HepG2 (cell line): ENCODE results near the gene RNASE8. TPM values are rescaled to one million over a fixed set of nuclear protein-coding genes. Genes with fewer than 3 reads are reported as not detected.
A peak's percentile ranks its signal among the peaks of the same experiment; 100 is the strongest.

ENCODE experiments used
- DPF2 ChIP-seq: sonication (generic); formaldehyde crosslinking; IDR thresholded peaks from 2 replicates; pipeline ENCODE4 v1.4.0; 2020; ENCODE audit warnings: mild to moderate bottlenecking, low read depth, missing genetic modification reagents, borderline replicate concordance
- IKZF4 ChIP-seq: sonication (generic); formaldehyde crosslinking; IDR thresholded peaks from 2 replicates; pipeline ENCODE4 v1.5.1; 2020; ENCODE audit warnings: borderline replicate concordance, mild to moderate bottlenecking, low read depth, missing genetic modification reagents; ENCODE audit errors: not compliant biosample characterization
- MED1 ChIP-seq: sonication (generic); formaldehyde crosslinking; IDR thresholded peaks from 2 replicates; pipeline ENCODE4 v1.4.0; 2020; ENCODE audit warnings: missing genetic modification reagents
- SP1 ChIP-seq, 2 experiments: fragments of 450-650 bp in 1 of 2; sonication (generic) in 1 of 2; formaldehyde crosslinking in 1 of 2; IDR thresholded peaks; 2 replicates each; pipeline versions ENCODE4 v1.4.0 to v1.6.1; 2016 to 2020; ENCODE audit warnings: missing genetic modification reagents in 1 of 2
- TCF12 ChIP-seq, 2 experiments: fragments of 450-650 bp in 1 of 2; sonication (generic) in 1 of 2; formaldehyde crosslinking in 1 of 2; IDR thresholded peaks; 2 replicates each; pipeline versions ENCODE4 v1.6.1 to v1.8.0; 2017 to 2022; ENCODE audit warnings: antibody characterized with exemption in 1 of 2, mild to moderate bottlenecking in 1 of 2, missing genetic modification reagents in 1 of 2, moderate library complexity in 1 of 2
- THAP11 ChIP-seq: IDR thresholded peaks from 2 replicates; pipeline ENCODE4 v1.6.1; 2016; ENCODE audit warnings: missing biosample characterization, missing genetic modification reagents
- ZNF510 ChIP-seq: sonication (generic); formaldehyde crosslinking; IDR thresholded peaks from 2 replicates; pipeline ENCODE4 v1.4.0; 2020; ENCODE audit warnings: low read depth, mild to moderate bottlenecking, missing genetic modification reagents
- ZNF607 ChIP-seq: sonication (generic); formaldehyde crosslinking; IDR thresholded peaks from 2 replicates; pipeline ENCODE4 v1.5.1; 2020; ENCODE audit warnings: missing genetic modification reagents, mild to moderate bottlenecking, borderline replicate concordance
- ZNF746 ChIP-seq: sonication (generic); formaldehyde crosslinking; IDR thresholded peaks from 2 replicates; pipeline ENCODE4 v1.8.0; 2022; ENCODE audit warnings: mild to moderate bottlenecking, missing genetic modification reagents
- ZNF766 ChIP-seq: sonication (generic); formaldehyde crosslinking; IDR thresholded peaks from 2 replicates; pipeline ENCODE4 v1.5.0; 2020; ENCODE audit warnings: missing genetic modification reagents, borderline replicate concordance
- ZSCAN12 ChIP-seq: sonication (generic); formaldehyde crosslinking; IDR thresholded peaks from 2 replicates; pipeline ENCODE4 v1.9.0; 2021; ENCODE audit warnings: mild to moderate bottlenecking, missing genetic modification reagents
- polyA plus RNA-seq, 8 experiments: library from polyadenylated mRNA; depleted of rRNA in 3 of 8; stranded (reverse) in 7 of 8; unstranded in 1 of 8; fragments of >200 nt; fragmentation: Illumina TruSeq in 4 of 8; extraction: Trizol in 4 of 8; gene quantifications; 2 replicates each; pipeline versions ENCODE4 v1.2.1 to v1.2.3, GENCODE V29; 2011 to 2016; ENCODE audit warnings: low read depth in 4 of 8, missing spikeins in 1 of 8, mixed read lengths in 1 of 8; ENCODE audit not compliant: insufficient read depth in 1 of 8
- total RNA-seq, 5 experiments: library from RNA; depleted of rRNA; stranded (reverse); fragments of >200 nt; fragmentation: Illumina TruSeq; extraction: Trizol; gene quantifications; 2 replicates each; pipeline ENCODE4 v1.2.3, GENCODE V29; 2016; ENCODE audit warnings: low read depth in 1 of 5
- TF ChIP-seq, protein P1 (sequence below): sonication (generic); formaldehyde crosslinking; IDR thresholded peaks from 2 replicates; pipeline ENCODE4 v1.8.1; 2022; ENCODE audit warnings: mild to moderate bottlenecking, missing genetic modification reagents
- TF ChIP-seq, protein P2 (sequence below): sonication (generic); formaldehyde crosslinking; IDR thresholded peaks from 2 replicates; pipeline ENCODE4 v1.5.1; 2020; ENCODE audit warnings: mild to moderate bottlenecking, missing genetic modification reagents, borderline replicate concordance
- TF ChIP-seq, protein P3 (sequence below): sonication (generic); formaldehyde crosslinking; IDR thresholded peaks from 2 replicates; pipeline ENCODE4 v1.9.0; 2022; ENCODE audit warnings: missing genetic modification reagents, mild to moderate bottlenecking, borderline replicate concordance
- TF ChIP-seq, protein P4 (sequence below): sonication (generic); formaldehyde crosslinking; IDR thresholded peaks from 2 replicates; pipeline ENCODE4 v1.4.0; 2020; ENCODE audit warnings: missing genetic modification reagents, borderline replicate concordance
- TF ChIP-seq, protein P5 (sequence below): IDR thresholded peaks from 2 replicates; pipeline ENCODE4 v1.6.1; 2016; ENCODE audit warnings: missing genetic modification reagents, missing compliant biosample characterization
- TF ChIP-seq, protein P6 (sequence below): sonication (generic); formaldehyde crosslinking; IDR thresholded peaks from 2 replicates; pipeline ENCODE4 v1.4.0; 2020; ENCODE audit warnings: low read depth, missing genetic modification reagents

Gene RNASE8
- total and polyA plus RNA-seq, 2 of the 13 experiments (the other 11 are each of a cell fraction or from before 2014, with no cell fraction given) = not detected

DNA sequence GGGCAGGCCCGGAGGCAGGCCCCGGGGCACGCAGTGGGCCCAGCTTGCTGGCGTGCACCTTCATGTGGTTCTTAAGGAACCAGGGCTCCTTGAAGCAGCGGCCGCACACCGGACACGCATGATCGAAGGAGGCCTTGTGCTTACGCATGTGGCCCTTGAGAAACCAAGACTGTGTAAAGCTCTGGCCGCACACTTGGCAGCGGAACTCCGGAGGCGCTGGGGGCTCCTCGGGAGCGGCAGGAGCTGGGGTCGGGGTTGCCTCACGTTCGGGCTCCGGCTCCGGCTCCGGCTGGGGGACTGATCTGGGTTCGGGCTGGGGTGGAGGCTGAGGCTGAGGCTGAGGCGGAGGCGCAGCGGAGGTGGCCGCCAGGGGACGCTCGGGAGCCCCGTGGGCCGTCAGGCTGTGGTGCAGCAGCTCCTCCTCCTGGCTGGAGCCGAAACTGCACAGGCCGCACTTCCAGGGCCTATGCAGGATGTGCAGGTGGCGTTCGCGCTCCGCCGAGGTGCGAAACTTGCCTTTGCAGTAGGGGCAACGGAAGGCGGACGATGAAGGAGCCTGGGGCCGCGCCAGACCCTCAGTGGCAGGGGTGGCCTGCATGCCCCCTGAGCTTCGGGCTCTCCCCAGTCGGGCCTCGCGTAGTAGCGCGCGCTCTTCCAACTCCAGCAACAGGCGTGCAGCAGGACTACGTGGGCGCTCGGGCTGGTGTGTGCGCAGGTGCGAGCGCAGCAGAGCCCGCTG lies 34.8 kb downstream of the RNASE8 start (continued):
- TF ChIP-seq, protein P1, sequence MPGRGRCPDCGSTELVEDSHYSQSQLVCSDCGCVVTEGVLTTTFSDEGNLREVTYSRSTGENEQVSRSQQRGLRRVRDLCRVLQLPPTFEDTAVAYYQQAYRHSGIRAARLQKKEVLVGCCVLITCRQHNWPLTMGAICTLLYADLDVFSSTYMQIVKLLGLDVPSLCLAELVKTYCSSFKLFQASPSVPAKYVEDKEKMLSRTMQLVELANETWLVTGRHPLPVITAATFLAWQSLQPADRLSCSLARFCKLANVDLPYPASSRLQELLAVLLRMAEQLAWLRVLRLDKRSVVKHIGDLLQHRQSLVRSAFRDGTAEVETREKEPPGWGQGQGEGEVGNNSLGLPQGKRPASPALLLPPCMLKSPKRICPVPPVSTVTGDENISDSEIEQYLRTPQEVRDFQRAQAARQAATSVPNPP = no peak
- TF ChIP-seq, protein P2, sequence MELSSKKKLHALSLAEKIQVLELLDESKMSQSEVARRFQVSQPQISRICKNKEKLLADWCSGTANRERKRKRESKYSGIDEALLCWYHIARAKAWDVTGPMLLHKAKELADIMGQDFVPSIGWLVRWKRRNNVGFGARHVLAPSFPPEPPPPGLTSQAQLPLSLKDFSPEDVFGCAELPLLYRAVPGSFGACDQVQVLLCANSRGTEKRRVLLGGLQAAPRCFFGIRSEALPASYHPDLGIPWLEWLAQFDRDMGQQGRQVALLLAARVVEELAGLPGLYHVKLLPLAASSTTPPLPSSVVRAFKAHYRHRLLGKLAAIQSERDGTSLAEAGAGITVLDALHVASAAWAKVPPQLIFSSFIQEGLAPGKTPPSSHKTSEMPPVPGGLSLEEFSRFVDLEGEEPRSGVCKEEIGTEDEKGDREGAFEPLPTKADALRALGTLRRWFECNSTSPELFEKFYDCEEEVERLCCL (CRISPR knock-in tag) = peak; percentile 77; the same call in 1 of the 2 replicates
- TF ChIP-seq ZNF746 (peak; percentile 67), DPF2 (0 out of 2 replicates have a peak, but pooled peaks have one; percentile 26), SP1 (IDR thresholded peaks at IDR 0.05) (no peak), SP1 (CRISPR knock-in tag; IDR thresholded peaks at IDR 0.05) (peak; percentile 63), TCF12 (IDR thresholded peaks at IDR 0.05) (no peak), TCF12 (CRISPR knock-in tag; IDR thresholded peaks at IDR 0.05) (no peak), ZNF607 (CRISPR knock-in tag) (peak; percentile 66; the same call in 1 of the 2 replicates), ZNF510 (0 out of 2 replicates have a peak, but pooled peaks have one; percentile 71), ZNF766 (CRISPR knock-in tag) (no peak), IKZF4 (peak; percentile 94), ZSCAN12 (CRISPR knock-in tag) (no peak), MED1 (CRISPR knock-in tag) (peak; percentile 54), THAP11 (CRISPR knock-in tag) (peak; percentile 87)
- TF ChIP-seq, protein P3, sequence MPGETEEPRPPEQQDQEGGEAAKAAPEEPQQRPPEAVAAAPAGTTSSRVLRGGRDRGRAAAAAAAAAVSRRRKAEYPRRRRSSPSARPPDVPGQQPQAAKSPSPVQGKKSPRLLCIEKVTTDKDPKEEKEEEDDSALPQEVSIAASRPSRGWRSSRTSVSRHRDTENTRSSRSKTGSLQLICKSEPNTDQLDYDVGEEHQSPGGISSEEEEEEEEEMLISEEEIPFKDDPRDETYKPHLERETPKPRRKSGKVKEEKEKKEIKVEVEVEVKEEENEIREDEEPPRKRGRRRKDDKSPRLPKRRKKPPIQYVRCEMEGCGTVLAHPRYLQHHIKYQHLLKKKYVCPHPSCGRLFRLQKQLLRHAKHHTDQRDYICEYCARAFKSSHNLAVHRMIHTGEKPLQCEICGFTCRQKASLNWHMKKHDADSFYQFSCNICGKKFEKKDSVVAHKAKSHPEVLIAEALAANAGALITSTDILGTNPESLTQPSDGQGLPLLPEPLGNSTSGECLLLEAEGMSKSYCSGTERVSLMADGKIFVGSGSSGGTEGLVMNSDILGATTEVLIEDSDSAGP = peak; percentile 95
- TF ChIP-seq, protein P4, sequence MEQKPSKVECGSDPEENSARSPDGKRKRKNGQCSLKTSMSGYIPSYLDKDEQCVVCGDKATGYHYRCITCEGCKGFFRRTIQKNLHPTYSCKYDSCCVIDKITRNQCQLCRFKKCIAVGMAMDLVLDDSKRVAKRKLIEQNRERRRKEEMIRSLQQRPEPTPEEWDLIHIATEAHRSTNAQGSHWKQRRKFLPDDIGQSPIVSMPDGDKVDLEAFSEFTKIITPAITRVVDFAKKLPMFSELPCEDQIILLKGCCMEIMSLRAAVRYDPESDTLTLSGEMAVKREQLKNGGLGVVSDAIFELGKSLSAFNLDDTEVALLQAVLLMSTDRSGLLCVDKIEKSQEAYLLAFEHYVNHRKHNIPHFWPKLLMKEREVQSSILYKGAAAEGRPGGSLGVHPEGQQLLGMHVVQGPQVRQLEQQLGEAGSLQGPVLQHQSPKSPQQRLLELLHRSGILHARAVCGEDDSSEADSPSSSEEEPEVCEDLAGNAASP (CRISPR knock-in tag) = peak; percentile 91
- TF ChIP-seq, protein P5, sequence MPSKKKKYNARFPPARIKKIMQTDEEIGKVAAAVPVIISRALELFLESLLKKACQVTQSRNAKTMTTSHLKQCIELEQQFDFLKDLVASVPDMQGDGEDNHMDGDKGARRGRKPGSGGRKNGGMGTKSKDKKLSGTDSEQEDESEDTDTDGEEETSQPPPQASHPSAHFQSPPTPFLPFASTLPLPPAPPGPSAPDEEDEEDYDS = peak; percentile 68
- TF ChIP-seq, protein P6, sequence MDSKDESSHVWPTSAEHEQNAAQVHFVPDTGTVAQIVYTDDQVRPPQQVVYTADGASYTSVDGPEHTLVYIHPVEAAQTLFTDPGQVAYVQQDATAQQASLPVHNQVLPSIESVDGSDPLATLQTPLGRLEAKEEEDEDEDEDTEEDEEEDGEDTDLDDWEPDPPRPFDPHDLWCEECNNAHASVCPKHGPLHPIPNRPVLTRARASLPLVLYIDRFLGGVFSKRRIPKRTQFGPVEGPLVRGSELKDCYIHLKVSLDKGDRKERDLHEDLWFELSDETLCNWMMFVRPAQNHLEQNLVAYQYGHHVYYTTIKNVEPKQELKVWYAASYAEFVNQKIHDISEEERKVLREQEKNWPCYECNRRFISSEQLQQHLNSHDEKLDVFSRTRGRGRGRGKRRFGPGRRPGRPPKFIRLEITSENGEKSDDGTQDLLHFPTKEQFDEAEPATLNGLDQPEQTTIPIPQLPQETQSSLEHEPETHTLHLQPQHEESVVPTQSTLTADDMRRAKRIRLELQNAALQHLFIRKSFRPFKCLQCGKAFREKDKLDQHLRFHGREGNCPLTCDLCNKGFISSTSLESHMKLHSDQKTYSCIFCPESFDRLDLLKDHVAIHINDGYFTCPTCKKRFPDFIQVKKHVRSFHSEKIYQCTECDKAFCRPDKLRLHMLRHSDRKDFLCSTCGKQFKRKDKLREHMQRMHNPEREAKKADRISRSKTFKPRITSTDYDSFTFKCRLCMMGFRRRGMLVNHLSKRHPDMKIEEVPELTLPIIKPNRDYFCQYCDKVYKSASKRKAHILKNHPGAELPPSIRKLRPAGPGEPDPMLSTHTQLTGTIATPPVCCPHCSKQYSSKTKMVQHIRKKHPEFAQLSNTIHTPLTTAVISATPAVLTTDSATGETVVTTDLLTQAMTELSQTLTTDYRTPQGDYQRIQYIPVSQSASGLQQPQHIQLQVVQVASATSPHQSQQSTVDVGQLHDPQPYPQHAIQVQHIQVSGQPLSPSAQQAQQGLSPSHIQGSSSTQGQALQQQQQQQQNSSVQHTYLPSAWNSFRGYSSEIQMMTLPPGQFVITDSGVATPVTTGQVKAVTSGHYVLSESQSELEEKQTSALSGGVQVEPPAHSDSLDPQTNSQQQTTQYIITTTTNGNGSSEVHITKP = peak; percentile 94
